Ishikawa (cell line): ENCODE data around the gene ASAP2.

Source experiments
- CREB1 ChIP-seq: IDR thresholded peaks from 2 replicates; pipeline ENCODE4 v1.6.1; 2012; ENCODE audit warnings: low read depth
- EGR1 ChIP-seq: IDR thresholded peaks from 2 replicates; pipeline ENCODE4 v1.6.1; 2012
- FOXM1 ChIP-seq: IDR thresholded peaks from 2 replicates; pipeline ENCODE4 v1.6.1; 2012; ENCODE audit warnings: low read depth, borderline replicate concordance
- NFIC ChIP-seq: IDR thresholded peaks from 2 replicates; pipeline ENCODE4 v1.6.1; 2012
- RAD21 ChIP-seq: IDR thresholded peaks from 2 replicates; pipeline ENCODE4 v1.6.1; 2012; ENCODE audit warnings: low read depth
- TCF12 ChIP-seq: IDR thresholded peaks from 2 replicates; pipeline ENCODE4 v1.6.1; 2012; ENCODE audit warnings: low read depth
- TEAD4 ChIP-seq: IDR thresholded peaks from 2 replicates; pipeline ENCODE4 v1.6.1; 2012
- YY1 ChIP-seq: IDR thresholded peaks from 2 replicates; pipeline ENCODE4 v1.6.1; 2012; ENCODE audit warnings: low read depth
- ZBTB7A ChIP-seq: IDR thresholded peaks from 2 replicates; pipeline ENCODE4 v1.6.1; 2012; ENCODE audit warnings: low read depth
- TF ChIP-seq, protein P1 (sequence below): IDR thresholded peaks from 2 replicates; pipeline ENCODE4 v1.6.1; 2012
- TF ChIP-seq, protein P2 (sequence below): IDR thresholded peaks from 2 replicates; pipeline ENCODE4 v1.6.1; 2012; ENCODE audit warnings: low read depth, mild to moderate bottlenecking

DNA sequence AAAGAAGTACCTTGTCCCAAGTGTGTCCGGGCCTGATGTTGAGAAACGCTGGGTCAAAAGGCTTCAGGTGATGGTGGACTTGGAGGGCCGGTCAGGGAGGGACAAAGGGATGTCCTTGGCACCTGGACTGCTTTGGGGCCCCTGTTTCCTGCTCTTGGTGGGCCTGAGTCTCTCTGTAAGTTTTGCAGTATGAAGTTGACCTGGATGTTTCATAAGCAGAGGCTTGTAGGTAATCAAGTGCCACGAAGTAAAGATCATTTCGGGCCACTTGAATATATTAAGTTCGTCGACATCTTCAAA, 29.4 kb downstream of the ASAP2 start:
- TF ChIP-seq, protein P1, sequence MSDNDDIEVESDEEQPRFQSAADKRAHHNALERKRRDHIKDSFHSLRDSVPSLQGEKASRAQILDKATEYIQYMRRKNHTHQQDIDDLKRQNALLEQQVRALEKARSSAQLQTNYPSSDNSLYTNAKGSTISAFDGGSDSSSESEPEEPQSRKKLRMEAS = no peak
- TF ChIP-seq TCF12 (no peak), EGR1 (no peak), RAD21 (no peak), ZBTB7A (no peak), TEAD4 (no peak), YY1 (no peak), CREB1 (no peak), NFIC (no peak), FOXM1 (no peak)
- TF ChIP-seq, protein P2, sequence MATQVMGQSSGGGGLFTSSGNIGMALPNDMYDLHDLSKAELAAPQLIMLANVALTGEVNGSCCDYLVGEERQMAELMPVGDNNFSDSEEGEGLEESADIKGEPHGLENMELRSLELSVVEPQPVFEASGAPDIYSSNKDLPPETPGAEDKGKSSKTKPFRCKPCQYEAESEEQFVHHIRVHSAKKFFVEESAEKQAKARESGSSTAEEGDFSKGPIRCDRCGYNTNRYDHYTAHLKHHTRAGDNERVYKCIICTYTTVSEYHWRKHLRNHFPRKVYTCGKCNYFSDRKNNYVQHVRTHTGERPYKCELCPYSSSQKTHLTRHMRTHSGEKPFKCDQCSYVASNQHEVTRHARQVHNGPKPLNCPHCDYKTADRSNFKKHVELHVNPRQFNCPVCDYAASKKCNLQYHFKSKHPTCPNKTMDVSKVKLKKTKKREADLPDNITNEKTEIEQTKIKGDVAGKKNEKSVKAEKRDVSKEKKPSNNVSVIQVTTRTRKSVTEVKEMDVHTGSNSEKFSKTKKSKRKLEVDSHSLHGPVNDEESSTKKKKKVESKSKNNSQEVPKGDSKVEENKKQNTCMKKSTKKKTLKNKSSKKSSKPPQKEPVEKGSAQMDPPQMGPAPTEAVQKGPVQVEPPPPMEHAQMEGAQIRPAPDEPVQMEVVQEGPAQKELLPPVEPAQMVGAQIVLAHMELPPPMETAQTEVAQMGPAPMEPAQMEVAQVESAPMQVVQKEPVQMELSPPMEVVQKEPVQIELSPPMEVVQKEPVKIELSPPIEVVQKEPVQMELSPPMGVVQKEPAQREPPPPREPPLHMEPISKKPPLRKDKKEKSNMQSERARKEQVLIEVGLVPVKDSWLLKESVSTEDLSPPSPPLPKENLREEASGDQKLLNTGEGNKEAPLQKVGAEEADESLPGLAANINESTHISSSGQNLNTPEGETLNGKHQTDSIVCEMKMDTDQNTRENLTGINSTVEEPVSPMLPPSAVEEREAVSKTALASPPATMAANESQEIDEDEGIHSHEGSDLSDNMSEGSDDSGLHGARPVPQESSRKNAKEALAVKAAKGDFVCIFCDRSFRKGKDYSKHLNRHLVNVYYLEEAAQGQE = no peak
